ENCODE results near the gene ALX1.

The ALX1 gene

DNA sequence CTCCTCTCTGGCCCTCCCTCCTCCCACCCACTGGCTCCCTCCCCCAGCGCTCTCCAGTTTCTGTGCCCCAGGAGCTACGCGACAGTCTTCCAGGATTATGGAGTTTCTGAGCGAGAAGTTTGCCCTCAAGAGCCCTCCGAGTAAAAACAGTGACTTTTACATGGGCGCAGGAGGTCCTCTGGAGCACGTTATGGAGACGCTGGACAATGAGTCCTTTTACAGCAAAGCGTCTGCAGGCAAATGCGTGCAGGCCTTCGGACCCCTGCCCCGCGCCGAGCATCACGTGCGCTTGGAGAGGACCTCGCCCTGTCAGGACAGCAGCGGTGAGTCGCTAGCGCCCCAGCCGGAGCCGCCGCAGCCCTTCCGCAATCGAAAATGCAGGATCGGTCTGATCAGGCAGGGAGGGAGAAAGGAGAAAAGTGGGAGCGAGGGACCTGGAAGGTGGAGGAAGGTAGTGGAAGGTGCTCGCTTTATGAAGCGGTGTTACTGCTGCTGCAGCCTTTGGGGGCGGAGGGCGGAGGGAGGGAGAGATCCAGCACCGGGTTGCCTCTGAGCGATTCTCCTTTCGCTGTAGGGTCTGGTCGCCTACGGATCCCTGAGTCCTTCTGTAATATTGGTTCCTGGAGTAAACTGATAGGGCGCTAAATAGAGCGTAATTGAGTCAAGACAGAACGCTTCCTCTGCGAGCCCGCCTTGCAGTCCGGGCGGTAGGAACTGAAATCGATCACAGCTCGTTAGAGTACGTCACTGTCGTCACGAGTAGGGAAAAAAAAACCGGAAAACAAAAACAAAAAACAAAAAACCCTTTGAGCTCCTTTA, at the start of gene ALX1:
Gene ALX1, plus strand, starts transcription at position 56 of the 819 bp plus-strand sequence. Its CDS starts 42 bp downstream, at position 98.
- peak; percentile 17 for DNase-seq (ENCODE audit: insufficient read length, low spot score)
- no peak for FAIRE-seq

GRCh38 chr12:85237327-85237726, 42.7 kb upstream of the ALX1 start:
- DNase-seq (ENCODE audit: insufficient read length, low spot score) (no peak), FAIRE-seq (no peak)

DNA sequence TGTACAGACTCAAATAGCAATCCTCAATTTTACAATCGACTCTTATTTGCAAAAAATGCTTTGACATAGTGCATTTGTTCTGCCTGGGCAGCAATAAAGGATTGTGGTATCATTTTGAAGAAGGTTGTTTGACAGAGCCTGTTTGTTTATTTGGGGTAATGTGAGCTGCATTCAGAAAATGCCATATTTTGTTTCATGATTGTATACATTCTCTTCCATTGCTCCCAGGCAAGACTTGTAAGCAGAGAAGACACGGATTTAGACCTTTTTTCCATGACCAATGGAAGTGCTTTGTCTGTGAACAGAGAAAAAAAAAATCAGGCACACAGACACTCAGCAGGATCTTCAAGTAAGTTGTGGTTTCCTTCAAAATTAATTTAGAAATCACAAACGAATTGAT, 35.5 kb upstream of the ALX1 start:
- no peak for DNase-seq (ENCODE audit: insufficient read length, low spot score)
- FAIRE-seq: no peak

GRCh38 chr12:85253853-85254252, 26.2 kb upstream of the ALX1 start:
- FAIRE-seq (no peak), DNase-seq (ENCODE audit: insufficient read length, low spot score) (no peak)

- no peak for FAIRE-seq
Observed at GRCh38 chr12:85257671-85258070, 22.3 kb upstream of the ALX1 start.

DNA sequence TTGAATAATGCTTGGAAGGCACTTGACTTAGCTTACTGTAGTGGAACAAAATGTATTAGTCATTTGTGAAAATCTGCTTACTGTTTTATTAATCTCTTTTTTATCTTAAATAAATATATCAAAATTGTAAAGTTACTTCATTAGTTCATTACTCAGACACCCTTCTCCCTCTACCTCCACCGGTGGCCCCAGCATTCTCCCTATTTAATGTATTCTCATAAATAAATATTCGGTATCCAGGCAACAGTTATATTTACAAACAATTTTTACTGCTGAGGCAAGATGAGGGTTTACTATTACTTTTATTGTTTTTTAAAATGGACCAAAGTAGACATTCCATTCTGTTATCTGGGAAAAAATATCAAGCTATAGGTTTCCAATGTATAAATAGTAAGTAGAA, 19.6 kb upstream of the ALX1 start:
- FAIRE-seq (no peak), DNase-seq (ENCODE audit: insufficient read length, low spot score) (no peak)

More at GRCh38 chr12:85257671-85258070, 22.3 kb upstream of the ALX1 start:
- DNase-seq (ENCODE audit: insufficient read length, low spot score): no peak

DNA sequence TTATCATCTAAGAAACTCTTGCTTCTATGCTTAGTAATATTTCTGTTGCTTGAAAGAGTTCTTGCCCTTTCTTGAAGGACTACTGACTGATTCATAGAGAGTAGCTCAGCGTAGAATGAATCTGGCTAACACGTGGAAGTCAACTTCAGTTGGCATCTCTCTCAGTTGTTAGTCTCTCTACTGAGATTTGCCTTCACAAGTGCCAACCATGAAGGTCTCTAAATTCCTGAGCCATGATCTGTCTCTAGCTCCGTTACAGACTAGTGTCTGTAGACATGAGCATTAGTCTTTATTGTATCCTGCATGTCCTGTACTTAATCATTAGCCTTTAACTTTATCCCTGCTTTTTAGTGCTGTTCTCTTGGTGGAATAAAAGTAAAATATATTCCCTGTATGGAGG, 19.1 kb upstream of the ALX1 start:
- DNase-seq (ENCODE audit: insufficient read length, low spot score) (no peak), FAIRE-seq (no peak)

DNA sequence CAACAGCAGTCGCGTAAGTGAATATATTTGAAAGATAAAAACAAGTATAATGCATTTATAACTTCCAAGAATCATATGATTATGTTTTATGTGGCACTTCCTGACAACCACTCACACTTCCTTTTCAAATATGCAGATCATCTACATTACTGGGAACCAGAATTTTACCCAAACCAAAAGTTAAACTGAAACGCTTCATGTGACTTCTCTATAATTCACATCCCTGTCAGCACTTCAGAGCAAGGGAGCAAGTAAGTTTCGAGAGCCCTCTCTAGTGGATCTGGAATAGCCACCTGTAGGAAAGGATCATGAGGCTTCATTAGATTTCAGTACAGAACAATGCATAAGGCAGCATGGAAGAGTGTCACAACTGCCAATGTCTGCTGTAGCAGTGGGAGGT, 13.7 kb upstream of the ALX1 start:
- no peak for DNase-seq (ENCODE audit: insufficient read length, low spot score)
- FAIRE-seq: no peak

GRCh38 chr12:85273381-85274314, 6.4 kb upstream of the ALX1 start:
- DNase-seq (ENCODE audit: insufficient read length, low spot score) (no peak), FAIRE-seq (no peak)

GRCh38 chr12:85274315-85274651, 5.7 kb upstream of the ALX1 start:
- FAIRE-seq (no peak), DNase-seq (ENCODE audit: insufficient read length, low spot score) (no peak)

DNA sequence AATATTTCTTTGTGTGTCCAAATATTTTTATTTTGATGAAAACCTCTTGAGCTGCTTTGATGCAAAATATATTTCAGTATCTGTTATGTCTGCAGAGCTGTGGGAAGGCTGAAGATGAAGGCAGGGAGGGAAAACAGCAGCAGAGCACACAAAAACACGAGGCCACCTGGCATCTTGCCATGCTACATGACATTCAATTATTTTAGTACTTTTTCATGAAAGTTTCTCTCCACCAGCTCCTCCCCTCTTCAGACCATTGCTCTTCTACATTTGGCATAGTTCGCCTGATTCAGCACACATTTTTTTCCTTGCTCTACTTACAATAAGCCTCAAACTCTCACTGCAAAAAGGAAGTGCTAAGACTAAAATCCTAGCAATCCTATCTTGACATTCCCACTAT, 4.6 kb upstream of the ALX1 start:
- DNase-seq (ENCODE audit: insufficient read length, low spot score): no peak
- FAIRE-seq: no peak

DNA sequence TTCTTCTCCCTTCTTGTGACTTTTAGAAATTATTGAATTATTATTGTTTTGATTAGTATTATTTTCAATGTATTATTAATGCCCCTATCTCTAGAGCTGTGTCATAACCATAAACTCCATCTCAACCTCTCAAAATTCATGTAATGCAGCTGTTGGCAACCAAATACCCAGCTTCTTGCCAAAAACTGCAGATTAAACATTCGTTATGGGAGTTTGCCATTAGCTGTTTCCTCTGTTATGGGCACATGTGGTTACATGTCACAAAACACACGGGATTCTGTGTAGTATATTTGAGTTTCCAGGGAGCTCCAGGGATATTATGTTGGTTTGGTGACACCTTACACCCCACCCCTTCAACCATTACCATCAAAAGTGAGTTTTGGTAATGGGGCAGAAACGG, 2.8 kb upstream of the ALX1 start:
- FAIRE-seq (no peak), DNase-seq (ENCODE audit: insufficient read length, low spot score) (no peak)

- DNase-seq (ENCODE audit: insufficient read length, low spot score): no peak
- FAIRE-seq: no peak
Observed at GRCh38 chr12:85277900-85278597, 2.0 kb upstream of the ALX1 start.

- no peak for FAIRE-seq
- no peak for DNase-seq (ENCODE audit: insufficient read length, low spot score)
Observed at GRCh38 chr12:85278598-85279448, 1.2 kb upstream of the ALX1 start.

DNA sequence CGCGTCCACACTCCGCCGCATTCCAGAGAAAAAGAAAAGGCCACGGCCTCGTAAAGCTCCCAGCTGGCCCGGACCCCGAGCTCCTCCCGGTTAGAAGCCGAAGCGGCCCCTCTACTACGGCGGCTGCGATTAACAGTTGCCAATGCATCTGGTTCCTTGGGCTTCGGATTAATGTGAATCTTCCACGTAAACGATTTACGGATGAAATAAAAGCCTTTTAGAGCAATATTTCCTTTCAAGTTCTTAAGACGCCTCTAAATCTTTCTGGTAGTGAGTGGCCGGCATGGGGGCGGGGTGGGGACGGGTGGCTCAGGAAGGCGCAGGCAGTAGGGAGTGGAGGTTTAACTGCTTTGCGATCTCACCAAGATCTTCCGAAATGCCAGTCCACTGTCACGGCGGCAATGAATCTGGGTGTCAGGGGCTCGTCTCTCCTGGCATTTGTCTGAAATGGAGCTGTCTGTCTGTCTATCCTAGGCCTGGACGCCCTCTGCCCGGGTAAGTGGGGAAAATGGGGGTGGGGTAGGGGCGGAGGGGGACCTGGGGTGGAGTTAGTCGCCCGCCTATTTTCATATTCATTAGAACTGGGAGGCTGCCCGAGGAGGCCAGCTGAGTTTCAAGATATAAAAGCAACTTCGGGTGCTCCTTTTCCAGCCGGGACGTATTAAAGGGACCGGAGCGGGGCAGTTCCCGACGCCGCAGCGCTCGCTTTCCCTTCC, 413 bp upstream of the ALX1 start:
- no peak for DNase-seq (ENCODE audit: insufficient read length, low spot score)

GRCh38 chr12:85280984-85281630, 1.1 kb downstream of the ALX1 start:
- no peak for FAIRE-seq
- DNase-seq (ENCODE audit: insufficient read length, low spot score): no peak

More for the DNA sequence above, 413 bp upstream of the ALX1 start:
- no peak for FAIRE-seq

GRCh38 chr12:85281636-85282312, 1.8 kb downstream of the ALX1 start:
- no peak for FAIRE-seq
- no peak for DNase-seq (ENCODE audit: insufficient read length, low spot score)

DNA sequence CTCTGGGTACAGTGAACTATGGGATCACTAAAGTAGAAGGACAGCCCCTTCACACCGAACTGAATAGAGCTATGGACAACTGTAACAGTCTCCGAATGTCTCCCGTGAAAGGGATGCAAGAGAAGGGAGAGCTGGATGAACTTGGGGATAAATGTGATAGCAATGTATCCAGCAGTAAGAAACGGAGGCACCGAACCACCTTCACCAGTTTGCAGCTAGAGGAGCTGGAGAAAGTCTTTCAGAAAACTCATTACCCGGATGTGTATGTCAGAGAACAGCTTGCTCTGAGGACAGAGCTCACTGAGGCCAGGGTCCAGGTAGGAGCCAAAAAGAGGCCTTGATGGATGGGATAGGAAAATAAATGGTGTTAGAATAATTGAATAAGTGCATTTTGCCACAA, 3.5 kb downstream of the ALX1 start:
- DNase-seq (ENCODE audit: insufficient read length, low spot score): no peak

GRCh38 chr12:85296362-85296761, 16.3 kb downstream of the ALX1 start:
- DNase-seq (ENCODE audit: insufficient read length, low spot score): no peak
- FAIRE-seq: no peak

More for the DNA sequence above, 3.5 kb downstream of the ALX1 start:
- FAIRE-seq: no peak
